CD4-positive, alpha-beta T cell (primary cell): ENCODE results near the gene INPP5F. TPM values are rescaled to one million over a fixed set of nuclear protein-coding genes. Genes with fewer than 3 reads are reported as not detected.

Experiments
- ATAC-seq: fragments of 200-7000 bp; cut with Tn5 transposase; one replicate; pipeline ENCODE4 v1.10.0; 2022; ENCODE audit warnings: mild to moderate bottlenecking; ENCODE audit not compliant: poor library complexity
- CTCF ChIA-PET: fragments of 350-600 bp; sonication (Branson Sonifier 250); formaldehyde crosslinking; loops from one replicate; lab custom pipeline; 2021; ENCODE audit warnings: antibody characterized with exemption, inconsistent platforms; lab: Charles Lee
- POLR2A ChIA-PET: fragments of 350-600 bp; sonication (Branson Sonifier 250); formaldehyde crosslinking; loops from one replicate; lab custom pipeline; 2021; ENCODE audit warnings: antibody characterized with exemption, inconsistent platforms; lab: Charles Lee
- DNase-seq, 14 experiments: peaks; one replicate each; pipeline ENCODE4 v3.0.0-alpha.2; 2013 to 2020; ENCODE audit warnings: mixed read lengths in 2 of 14
- H3K27ac ChIP-seq, 2 donors: one replicate each; pipeline versions ENCODE4 v1.5.1 to v1.7.0; 2013; ENCODE audit warnings: low read length in 2 of 2, low read depth in 1 of 2, mild to moderate bottlenecking in 1 of 2
- H3K27me3 ChIP-seq, 2 experiments: 1 replicate in 1 of 2; 2 replicates in 1 of 2; pipeline versions ENCODE4 v1.6.1 to v1.7.0; 2013; ENCODE audit warnings: low read length in 2 of 2, control low read depth in 1 of 2, mild to moderate bottlenecking in 1 of 2, moderate library complexity in 1 of 2; ENCODE audit not compliant: insufficient read depth in 2 of 2, control insufficient read depth in 1 of 2
- H3K36me3 ChIP-seq: one replicate; pipeline ENCODE4 v1.6.1; 2013; ENCODE audit warnings: low read length, control low read depth; ENCODE audit not compliant: insufficient read depth
- H3K4me1 ChIP-seq: one replicate; pipeline ENCODE4 v1.6.1; 2013; ENCODE audit warnings: low read length, control low read depth; ENCODE audit not compliant: insufficient read depth
- H3K4me3 ChIP-seq: one replicate; pipeline ENCODE4 v1.5.1; 2013; ENCODE audit warnings: mild to moderate bottlenecking, low read length, moderate library complexity
- H3K9me3 ChIP-seq, 2 experiments: 1 replicate in 1 of 2; 2 replicates in 1 of 2; pipeline versions ENCODE4 v1.6.1 to v1.7.0; 2013; ENCODE audit warnings: low read length in 2 of 2, mild to moderate bottlenecking in 2 of 2, control low read depth in 1 of 2, moderate library complexity in 1 of 2; ENCODE audit not compliant: control insufficient read depth in 1 of 2, insufficient read depth in 1 of 2
- H3K27ac Mint-ChIP-seq: one replicate; pipeline ENCODE4 v1.8.0; 2020; ENCODE audit warnings: mixed read lengths
- H3K27me3 Mint-ChIP-seq: one replicate; pipeline ENCODE4 v1.8.0; 2021; ENCODE audit warnings: mixed read lengths
- H3K36me3 Mint-ChIP-seq: one replicate; pipeline ENCODE4 v1.8.0; 2021; ENCODE audit warnings: low read depth, mixed read lengths
- H3K4me1 Mint-ChIP-seq: one replicate; pipeline ENCODE4 v1.8.0; 2021; ENCODE audit warnings: low read depth, mixed read lengths
- H3K4me3 Mint-ChIP-seq: one replicate; pipeline ENCODE4 v1.8.0; 2020; ENCODE audit warnings: mild to moderate bottlenecking, mixed read lengths
- H3K9me3 Mint-ChIP-seq: one replicate; pipeline ENCODE4 v1.8.0; 2020; ENCODE audit warnings: mixed read lengths
- intact Hi-C, 2 experiments: fragments of 100-400 bp; cut with DNase I in 1 of 2; cut with micrococcal nuclease in 1 of 2; formaldehyde crosslinking; loops; one replicate each; pipeline versions ENCODE4 v1.15.1 to v1.9.0; 2023 to 2025; cut with DNase I, micrococcal nuclease
- total RNA-seq, 174 experiments: library from RNA in 2 of 174; stranded (reverse) in 2 of 174; gene quantifications; one replicate each; pipeline ENCODE4 v1.2.3 and lab custom pipeline; 2021 to 2026
- TF ChIP-seq, protein P1 (sequence below): fragments of 200-600 bp; IDR thresholded peaks from one replicate; pipeline ENCODE4 v1.8.0; 2022; ENCODE audit warnings: antibody characterized with exemption, mild to moderate bottlenecking

The INPP5F gene
- total RNA-seq, 2 experiments from 2014 or later, result 6.2 to 6.4 TPM

- Mint-ChIP-seq H3K27me3 (no peaks in the 10 kb centered on the region), H3K4me3 (no peak overlapping the region), H3K36me3 (peaks cover 9% of the 10 kb centered on the region), H3K4me1 (peaks cover 23% of the 10 kb centered on the region), H3K27ac (no peak overlapping the region), H3K9me3 (no peaks in the 10 kb centered on the region)
- POLR2A ChIA-PET, result interaction anchor here (0.8 kb wide), 1 partner anchor 11 kb away, joined by 3 read pairs; no protein-coding TSS in a partner anchor
- Histone ChIP-seq H3K9me3 (no peaks in the 10 kb centered on the region), H3K36me3 (no peaks in the 10 kb centered on the region), H3K4me3 (no peak overlapping the region), H3K4me1 (no peaks in the 10 kb centered on the region), H3K27ac (no peak overlapping the region), H3K27me3 (no peaks in the 10 kb centered on the region)
- TF ChIP-seq, protein P1, sequence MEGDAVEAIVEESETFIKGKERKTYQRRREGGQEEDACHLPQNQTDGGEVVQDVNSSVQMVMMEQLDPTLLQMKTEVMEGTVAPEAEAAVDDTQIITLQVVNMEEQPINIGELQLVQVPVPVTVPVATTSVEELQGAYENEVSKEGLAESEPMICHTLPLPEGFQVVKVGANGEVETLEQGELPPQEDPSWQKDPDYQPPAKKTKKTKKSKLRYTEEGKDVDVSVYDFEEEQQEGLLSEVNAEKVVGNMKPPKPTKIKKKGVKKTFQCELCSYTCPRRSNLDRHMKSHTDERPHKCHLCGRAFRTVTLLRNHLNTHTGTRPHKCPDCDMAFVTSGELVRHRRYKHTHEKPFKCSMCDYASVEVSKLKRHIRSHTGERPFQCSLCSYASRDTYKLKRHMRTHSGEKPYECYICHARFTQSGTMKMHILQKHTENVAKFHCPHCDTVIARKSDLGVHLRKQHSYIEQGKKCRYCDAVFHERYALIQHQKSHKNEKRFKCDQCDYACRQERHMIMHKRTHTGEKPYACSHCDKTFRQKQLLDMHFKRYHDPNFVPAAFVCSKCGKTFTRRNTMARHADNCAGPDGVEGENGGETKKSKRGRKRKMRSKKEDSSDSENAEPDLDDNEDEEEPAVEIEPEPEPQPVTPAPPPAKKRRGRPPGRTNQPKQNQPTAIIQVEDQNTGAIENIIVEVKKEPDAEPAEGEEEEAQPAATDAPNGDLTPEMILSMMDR, result no peak
- DNase-seq, result no peak
- ATAC-seq, result no peak
- CTCF ChIA-PET, result no interaction called here
- intact Hi-C loops, result loop anchor here in 1 of 2 experiments (5.0 kb wide), 1 partner anchor 168 kb away; no protein-coding TSS in a partner anchor
Observed at GRCh38 chr10:119748871-119749270, 23.0 kb downstream of the INPP5F start.

- TF ChIP-seq, protein P1, result no peak
- no peak overlapping the region for H3K27ac ChIP-seq
- H3K36me3 ChIP-seq, result no peaks in the 10 kb centered on the region
- POLR2A ChIA-PET, result interaction anchor here (0.8 kb wide), 1 partner anchor 12 kb away, joined by 3 read pairs; no protein-coding TSS in a partner anchor
- no peaks in the 10 kb centered on the region for H3K27me3 Mint-ChIP-seq
- H3K27ac Mint-ChIP-seq, result no peak overlapping the region
- H3K4me3 Mint-ChIP-seq, result no peak overlapping the region
- DNase-seq, result no peak
- intact Hi-C loops, result loop anchor here in 1 of 2 experiments (5.0 kb wide), 1 partner anchor 168 kb away; no protein-coding TSS in a partner anchor
- H3K9me3 Mint-ChIP-seq, result no peaks in the 10 kb centered on the region
- no peaks in the 10 kb centered on the region for H3K27me3 ChIP-seq
- no peak overlapping the region for H3K4me3 ChIP-seq
- H3K36me3 Mint-ChIP-seq, result peaks cover 9% of the 10 kb centered on the region
- no peaks in the 10 kb centered on the region for H3K9me3 ChIP-seq
- CTCF ChIA-PET, result interaction anchor here (1.1 kb wide), 1 partner anchor 105 kb away, joined by 3 read pairs; no protein-coding TSS in a partner anchor
- H3K4me1 ChIP-seq, result no peaks in the 10 kb centered on the region
- no peak for ATAC-seq
- H3K4me1 Mint-ChIP-seq, result peaks cover 18% of the 10 kb centered on the region
Observed at GRCh38 chr10:119749455-119749854, 23.6 kb downstream of the INPP5F start.

DNA sequence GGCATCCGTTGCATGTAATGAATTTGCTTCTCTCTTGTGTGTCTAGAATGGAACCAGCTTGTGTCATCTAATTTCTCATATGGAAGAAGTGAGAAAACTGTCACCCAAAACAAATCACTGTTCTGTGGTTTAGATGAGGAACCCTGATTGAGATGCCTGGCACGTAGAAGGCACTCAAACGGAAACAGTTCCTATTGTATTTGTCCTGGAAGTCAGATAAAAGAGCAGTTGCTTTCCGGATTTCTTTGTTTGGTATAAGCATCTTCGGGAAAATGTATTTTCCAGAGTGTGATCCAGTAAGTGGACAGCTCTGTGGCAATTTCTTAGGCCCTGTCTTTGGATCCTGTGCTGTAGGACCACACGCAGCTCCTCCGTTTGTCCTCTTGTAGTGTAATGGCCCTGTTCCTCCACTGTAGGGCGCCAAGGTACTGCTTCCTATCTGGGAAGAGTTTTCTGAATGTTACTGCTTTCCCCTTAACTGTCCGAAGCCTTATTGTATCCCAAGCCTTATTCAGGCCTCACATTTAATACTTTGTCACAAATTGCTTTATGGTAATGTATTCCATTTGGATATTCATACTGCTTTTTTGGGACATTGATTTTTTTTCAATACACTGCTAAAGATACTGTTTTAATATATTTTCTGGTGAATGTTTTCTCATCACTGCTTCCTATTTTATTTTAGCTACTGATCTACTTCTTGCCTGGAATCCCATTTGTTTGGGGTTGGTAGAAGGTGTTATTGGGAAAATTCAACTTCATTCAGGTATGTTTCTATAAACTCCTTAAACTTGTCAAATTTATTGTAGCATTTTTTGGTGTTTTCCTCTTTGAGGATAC, 24.8 kb downstream of the INPP5F start:
- H3K4me3 ChIP-seq, result no peak overlapping the region
- no peaks in the 10 kb centered on the region for H3K27me3 ChIP-seq
- DNase-seq (peak; percentile 30 to 77 (median 44)), ATAC-seq (peak; percentile 99)
- no peaks in the 10 kb centered on the region for H3K9me3 ChIP-seq
- ChIA-PET POLR2A (interaction anchor here (0.7 to 1.4 kb wide), 3 partner anchors 10 to 109 kb away, joined by 3 to 5 read pairs (median 4); partner anchors contain the start of gene INPP5F), CTCF (interaction anchor here (0.6 to 1.7 kb wide), 23 partner anchors 10 to 719 kb away, joined by 3 to 15 read pairs (median 4); partner anchors contain the start of gene INPP5F)
- no peak overlapping the region for H3K27ac Mint-ChIP-seq
- TF ChIP-seq, protein P1, result peak; percentile 85
- no peaks in the 10 kb centered on the region for H3K9me3 Mint-ChIP-seq
- no peaks in the 10 kb centered on the region for H3K36me3 ChIP-seq
- H3K36me3 Mint-ChIP-seq, result peaks cover 9% of the 10 kb centered on the region
- H3K4me1 Mint-ChIP-seq, result peaks cover 14% of the 10 kb centered on the region
- H3K27me3 Mint-ChIP-seq, result no peaks in the 10 kb centered on the region
- no peak overlapping the region for H3K27ac ChIP-seq
- no peak overlapping the region for H3K4me3 Mint-ChIP-seq
- intact Hi-C loops, result loop anchor here (1.0 to 5.0 kb wide), 5 partner anchors 64 to 586 kb away; no protein-coding TSS in a partner anchor
- no peaks in the 10 kb centered on the region for H3K4me1 ChIP-seq
